WTC11 (cell line): Measurements from ENCODE around the gene OSBPL9. TPM values are rescaled to one million over a fixed set of nuclear protein-coding genes. Genes with fewer than 3 reads are reported as not detected.

ENCODE experiments used
- ATAC-seq: fragments of 200-7000 bp; cut with Tn5 transposase; 2 replicates; pipeline ENCODE4 v1.10.0; 2021; ENCODE audit warnings: mild to moderate bottlenecking, moderate library complexity
- CTCF ChIA-PET: fragments of 300-600 bp; sonication (Branson Sonifier 250); formaldehyde crosslinking; loops from one replicate; lab custom pipeline; 2021; ENCODE audit warnings: antibody characterized with exemption; lab: Charles Lee
- POLR2A ChIA-PET: fragments of 350-600 bp; sonication (Branson Sonifier 250); formaldehyde crosslinking; loops from one replicate; lab custom pipeline; 2021; ENCODE audit warnings: antibody characterized with exemption; lab: Charles Lee
- DNase-seq: peaks from one replicate; pipeline ENCODE4 v3.0.0; 2021; ENCODE audit warnings: low spot score
- H3K27ac Mint-ChIP-seq: 2 replicates; pipeline ENCODE4 v1.8.0; 2021; ENCODE audit warnings: mixed read lengths
- H3K27me3 Mint-ChIP-seq: 2 replicates; pipeline ENCODE4 v1.8.0; 2021; ENCODE audit warnings: low read depth, mild to moderate bottlenecking, moderate library complexity, mixed read lengths
- H3K36me3 Mint-ChIP-seq: 2 replicates; pipeline ENCODE4 v1.8.0; 2021; ENCODE audit warnings: mixed read lengths
- H3K4me1 Mint-ChIP-seq: 2 replicates; pipeline ENCODE4 v1.8.0; 2022; ENCODE audit warnings: mixed read lengths
- H3K4me3 Mint-ChIP-seq: 2 replicates; pipeline ENCODE4 v1.8.0; 2021; ENCODE audit warnings: mild to moderate bottlenecking, moderate library complexity, mixed read lengths
- H3K9me3 Mint-ChIP-seq: 2 replicates; pipeline ENCODE4 v1.8.0; 2021; ENCODE audit warnings: mixed read lengths
- CBFB ChIP-seq: sonication (generic); formaldehyde crosslinking; IDR thresholded peaks from 2 replicates; pipeline ENCODE4 v1.8.1; 2022; ENCODE audit warnings: mild to moderate bottlenecking, low read depth, missing genetic modification reagents
- FOXJ3 ChIP-seq: sonication (generic); formaldehyde crosslinking; IDR thresholded peaks from 2 replicates; pipeline ENCODE4 v1.9.0; 2021; ENCODE audit warnings: missing genetic modification reagents, mild to moderate bottlenecking, borderline replicate concordance
- HMGXB4 ChIP-seq: sonication (generic); formaldehyde crosslinking; IDR thresholded peaks from 2 replicates; pipeline ENCODE4 v1.8.1; 2023; ENCODE audit warnings: mild to moderate bottlenecking, moderate library complexity, missing genetic modification reagents
- OVOL2 ChIP-seq: fragments of 250-450 bp; sonication (Bioruptor Pico); IDR thresholded peaks from 2 replicates; pipeline ENCODE4 v1.9.0; 2021; ENCODE audit warnings: mild to moderate bottlenecking, borderline replicate concordance
- SMAD4 ChIP-seq: sonication (generic); formaldehyde crosslinking; IDR thresholded peaks from 2 replicates; pipeline ENCODE4 v1.8.0; 2022; ENCODE audit warnings: mild to moderate bottlenecking, missing genetic modification reagents
- SOX15 ChIP-seq: fragments of 250-450 bp; sonication (Bioruptor Pico); IDR thresholded peaks from 2 replicates; pipeline ENCODE4 v1.9.0; 2021; ENCODE audit warnings: mild to moderate bottlenecking
- total RNA-seq: library from RNA; stranded (reverse); gene quantifications from 3 replicates; pipeline ENCODE4 v1.2.3, GENCODE V29; 2021
- TF ChIP-seq, protein P1 (sequence below): sonication (generic); formaldehyde crosslinking; IDR thresholded peaks from 2 replicates; pipeline ENCODE4 v1.8.1; 2023; ENCODE audit warnings: mild to moderate bottlenecking, missing genetic modification reagents, borderline replicate concordance
- TF ChIP-seq, protein P2 (sequence below): sonication (generic); formaldehyde crosslinking; IDR thresholded peaks from 2 replicates; pipeline ENCODE4 v1.8.1; 2023; ENCODE audit warnings: mild to moderate bottlenecking, missing genetic modification reagents, moderate library complexity
- TF ChIP-seq, protein P3 (sequence below): fragments of 250-450 bp; sonication (Bioruptor Pico); IDR thresholded peaks from 2 replicates; pipeline ENCODE4 v1.8.0; 2021; ENCODE audit warnings: mild to moderate bottlenecking
- TF ChIP-seq, protein P4 (sequence below): sonication (generic); formaldehyde crosslinking; IDR thresholded peaks from 2 replicates; pipeline ENCODE4 v1.8.1; 2022; ENCODE audit warnings: mild to moderate bottlenecking, missing genetic modification reagents, moderate library complexity, borderline replicate concordance

OSBPL9 gene
- total RNA-seq, 1 experiment from 2014 or later, result 55.6 TPM

DNA sequence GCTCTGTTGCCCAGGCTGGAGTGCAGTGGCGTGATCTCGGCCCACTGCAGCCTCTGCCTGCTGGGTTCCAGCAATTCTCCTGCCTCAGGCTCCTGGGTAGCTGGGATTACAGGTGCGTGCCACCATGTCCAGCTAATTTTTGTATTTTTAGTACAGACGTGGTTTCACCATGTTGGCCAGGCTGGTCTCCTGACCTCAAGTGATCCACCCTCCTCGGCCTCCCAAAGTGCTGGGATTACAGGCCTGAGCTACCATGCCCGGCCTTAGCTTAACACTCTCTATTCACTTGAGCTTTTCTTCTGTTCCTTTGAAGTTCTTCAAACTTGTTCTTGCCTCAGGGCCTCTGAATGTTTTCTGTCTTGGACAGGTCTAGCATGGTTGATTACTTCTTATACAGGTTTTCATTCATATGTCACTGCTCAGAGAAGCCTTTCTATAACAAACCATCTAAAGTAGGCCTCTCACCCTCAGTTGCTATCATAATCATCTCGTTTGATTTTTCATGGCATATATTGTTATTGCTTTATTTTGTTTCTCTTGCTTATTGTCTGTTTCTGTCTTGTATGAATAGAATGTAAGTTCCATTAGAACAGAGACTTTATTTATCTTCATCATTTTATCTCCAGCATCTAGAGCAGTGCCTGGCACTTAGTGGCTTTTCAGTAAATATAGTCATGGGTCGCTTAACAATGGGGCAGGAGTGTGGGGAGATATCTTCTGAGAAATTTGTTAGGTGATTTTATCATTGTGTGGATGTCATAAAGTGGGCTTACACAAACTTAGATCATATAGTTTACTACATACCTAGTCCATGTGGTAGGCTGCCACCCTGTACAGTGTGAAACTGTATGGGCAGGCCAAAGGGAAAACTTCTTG, 12.1 kb downstream of the OSBPL9 start (continued):
- TF ChIP-seq, protein P1, sequence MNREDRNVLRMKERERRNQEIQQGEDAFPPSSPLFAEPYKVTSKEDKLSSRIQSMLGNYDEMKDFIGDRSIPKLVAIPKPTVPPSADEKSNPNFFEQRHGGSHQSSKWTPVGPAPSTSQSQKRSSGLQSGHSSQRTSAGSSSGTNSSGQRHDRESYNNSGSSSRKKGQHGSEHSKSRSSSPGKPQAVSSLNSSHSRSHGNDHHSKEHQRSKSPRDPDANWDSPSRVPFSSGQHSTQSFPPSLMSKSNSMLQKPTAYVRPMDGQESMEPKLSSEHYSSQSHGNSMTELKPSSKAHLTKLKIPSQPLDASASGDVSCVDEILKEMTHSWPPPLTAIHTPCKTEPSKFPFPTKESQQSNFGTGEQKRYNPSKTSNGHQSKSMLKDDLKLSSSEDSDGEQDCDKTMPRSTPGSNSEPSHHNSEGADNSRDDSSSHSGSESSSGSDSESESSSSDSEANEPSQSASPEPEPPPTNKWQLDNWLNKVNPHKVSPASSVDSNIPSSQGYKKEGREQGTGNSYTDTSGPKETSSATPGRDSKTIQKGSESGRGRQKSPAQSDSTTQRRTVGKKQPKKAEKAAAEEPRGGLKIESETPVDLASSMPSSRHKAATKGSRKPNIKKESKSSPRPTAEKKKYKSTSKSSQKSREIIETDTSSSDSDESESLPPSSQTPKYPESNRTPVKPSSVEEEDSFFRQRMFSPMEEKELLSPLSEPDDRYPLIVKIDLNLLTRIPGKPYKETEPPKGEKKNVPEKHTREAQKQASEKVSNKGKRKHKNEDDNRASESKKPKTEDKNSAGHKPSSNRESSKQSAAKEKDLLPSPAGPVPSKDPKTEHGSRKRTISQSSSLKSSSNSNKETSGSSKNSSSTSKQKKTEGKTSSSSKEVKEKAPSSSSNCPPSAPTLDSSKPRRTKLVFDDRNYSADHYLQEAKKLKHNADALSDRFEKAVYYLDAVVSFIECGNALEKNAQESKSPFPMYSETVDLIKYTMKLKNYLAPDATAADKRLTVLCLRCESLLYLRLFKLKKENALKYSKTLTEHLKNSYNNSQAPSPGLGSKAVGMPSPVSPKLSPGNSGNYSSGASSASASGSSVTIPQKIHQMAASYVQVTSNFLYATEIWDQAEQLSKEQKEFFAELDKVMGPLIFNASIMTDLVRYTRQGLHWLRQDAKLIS, result no peak
- TF ChIP-seq SMAD4 (no peak), HMGXB4 (CRISPR knock-in tag) (no peak), OVOL2 (CRISPR knock-in tag) (no peak)

GRCh38 chr1:51629918-51630317, 13.0 kb downstream of the OSBPL9 start:
- no peaks in the 10 kb centered on the region for H3K9me3 Mint-ChIP-seq
- TF ChIP-seq CBFB (CRISPR knock-in tag), result no peak
- no peak for TF ChIP-seq SOX15 (CRISPR knock-in tag)
- TF ChIP-seq, protein P2, sequence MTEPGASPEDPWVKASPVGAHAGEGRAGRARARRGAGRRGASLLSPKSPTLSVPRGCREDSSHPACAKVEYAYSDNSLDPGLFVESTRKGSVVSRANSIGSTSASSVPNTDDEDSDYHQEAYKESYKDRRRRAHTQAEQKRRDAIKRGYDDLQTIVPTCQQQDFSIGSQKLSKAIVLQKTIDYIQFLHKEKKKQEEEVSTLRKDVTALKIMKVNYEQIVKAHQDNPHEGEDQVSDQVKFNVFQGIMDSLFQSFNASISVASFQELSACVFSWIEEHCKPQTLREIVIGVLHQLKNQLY (CRISPR knock-in tag), result no peak
- TF ChIP-seq, all 79 proteins: peak for 0
- CTCF ChIA-PET, result no interaction called here
- no peak overlapping the region for H3K27ac Mint-ChIP-seq
- H3K36me3 Mint-ChIP-seq, result no peaks in the 10 kb centered on the region
- POLR2A ChIA-PET, result no interaction called here
- no peak overlapping the region for H3K4me3 Mint-ChIP-seq
- DNase-seq (no peak), ATAC-seq (no peak)
- H3K4me1 Mint-ChIP-seq, result no peaks in the 10 kb centered on the region; the same call in 1 of the 2 replicates
- H3K27me3 Mint-ChIP-seq, result no peaks in the 10 kb centered on the region

DNA sequence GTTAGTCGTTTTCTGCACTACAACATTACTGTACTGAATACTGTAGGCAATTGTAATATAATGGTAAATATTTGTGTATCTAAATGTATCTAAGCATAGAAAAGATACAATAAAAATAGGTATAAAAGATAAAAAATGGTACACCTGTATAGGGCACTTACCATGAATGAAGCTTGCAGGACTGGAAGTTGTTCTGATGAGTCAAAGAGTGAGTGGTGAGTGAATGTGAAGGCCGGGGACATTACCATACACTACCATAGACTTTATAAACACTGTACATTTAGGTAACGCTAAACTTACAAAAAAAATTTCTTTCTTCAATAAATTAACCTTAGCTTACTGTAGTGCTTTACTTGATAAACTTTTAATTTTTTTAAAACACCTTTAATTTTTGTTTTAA, 13.5 kb downstream of the OSBPL9 start:
- H3K9me3 Mint-ChIP-seq, result no peaks in the 10 kb centered on the region
- CTCF ChIA-PET, result no interaction called here

More for the DNA sequence above, 13.5 kb downstream of the OSBPL9 start:
- Mint-ChIP-seq H3K4me3 (no peak overlapping the region), H3K27me3 (no peaks in the 10 kb centered on the region), H3K27ac (no peak overlapping the region), H3K36me3 (no peaks in the 10 kb centered on the region), H3K4me1 (no peaks in the 10 kb centered on the region; the same call in 1 of the 2 replicates)
- TF ChIP-seq, protein P3, sequence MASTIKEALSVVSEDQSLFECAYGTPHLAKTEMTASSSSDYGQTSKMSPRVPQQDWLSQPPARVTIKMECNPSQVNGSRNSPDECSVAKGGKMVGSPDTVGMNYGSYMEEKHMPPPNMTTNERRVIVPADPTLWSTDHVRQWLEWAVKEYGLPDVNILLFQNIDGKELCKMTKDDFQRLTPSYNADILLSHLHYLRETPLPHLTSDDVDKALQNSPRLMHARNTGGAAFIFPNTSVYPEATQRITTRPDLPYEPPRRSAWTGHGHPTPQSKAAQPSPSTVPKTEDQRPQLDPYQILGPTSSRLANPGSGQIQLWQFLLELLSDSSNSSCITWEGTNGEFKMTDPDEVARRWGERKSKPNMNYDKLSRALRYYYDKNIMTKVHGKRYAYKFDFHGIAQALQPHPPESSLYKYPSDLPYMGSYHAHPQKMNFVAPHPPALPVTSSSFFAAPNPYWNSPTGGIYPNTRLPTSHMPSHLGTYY, result no peak
- TF ChIP-seq FOXJ3 (CRISPR knock-in tag), result no peak
- TF ChIP-seq, protein P4, sequence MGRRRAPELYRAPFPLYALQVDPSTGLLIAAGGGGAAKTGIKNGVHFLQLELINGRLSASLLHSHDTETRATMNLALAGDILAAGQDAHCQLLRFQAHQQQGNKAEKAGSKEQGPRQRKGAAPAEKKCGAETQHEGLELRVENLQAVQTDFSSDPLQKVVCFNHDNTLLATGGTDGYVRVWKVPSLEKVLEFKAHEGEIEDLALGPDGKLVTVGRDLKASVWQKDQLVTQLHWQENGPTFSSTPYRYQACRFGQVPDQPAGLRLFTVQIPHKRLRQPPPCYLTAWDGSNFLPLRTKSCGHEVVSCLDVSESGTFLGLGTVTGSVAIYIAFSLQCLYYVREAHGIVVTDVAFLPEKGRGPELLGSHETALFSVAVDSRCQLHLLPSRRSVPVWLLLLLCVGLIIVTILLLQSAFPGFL (CRISPR knock-in tag), result no peak
- POLR2A ChIA-PET, result no interaction called here
- DNase-seq (no peak), ATAC-seq (no peak)
